DMS53 treated with DMSO at 0.1 percent for 48 hours (cell line): ENCODE results near the gene ALPL.
"Not testable (repeated sequence)": the region's sequence is repeated elsewhere in the genome, so short reads cannot be mapped to it uniquely, and the experiment has no call there.

Experiments used
- DNase-seq: peaks from one replicate; lab custom pipeline; 2025; ENCODE audit not compliant: unreplicated experiment; lab: John Stamatoyannopoulos, UW

Gene ALPL

DNA sequence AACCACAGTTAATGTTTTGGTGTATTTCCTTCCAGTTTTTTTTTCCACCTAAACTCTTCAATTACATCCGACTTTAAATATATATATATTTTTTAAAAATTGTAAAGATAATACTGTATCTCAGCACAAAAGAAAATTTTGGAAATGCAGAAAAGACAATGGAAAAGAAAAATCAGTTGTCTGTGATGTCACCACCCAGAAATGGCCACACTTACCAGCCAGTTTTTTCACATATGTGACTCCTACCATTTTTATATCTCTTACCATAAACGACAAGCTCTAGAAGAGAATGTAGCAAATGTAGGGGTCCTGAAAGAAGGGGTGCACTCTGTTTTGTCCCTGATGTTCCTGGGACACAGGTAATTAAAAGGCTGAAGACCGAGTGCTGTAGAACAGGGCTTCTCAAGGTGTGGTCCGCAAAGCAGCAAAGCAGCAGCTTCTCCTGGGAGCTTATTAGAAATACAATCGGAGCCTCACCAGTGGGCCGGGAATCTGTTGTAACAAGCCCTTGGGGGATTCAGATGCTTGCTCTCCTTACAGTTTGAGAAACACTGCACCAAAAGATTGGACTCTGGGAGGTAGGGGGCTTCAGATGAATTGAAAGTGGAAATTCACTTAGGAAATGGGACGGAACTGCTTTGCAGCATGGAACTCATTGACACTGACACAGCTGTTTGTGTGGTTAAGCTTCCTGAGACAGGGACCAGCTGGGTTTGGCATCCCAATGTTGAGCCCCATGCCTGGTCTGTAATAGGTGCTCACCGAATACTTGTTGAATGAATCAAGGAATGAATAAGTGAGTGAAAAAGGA is 44.1 kb downstream of the ALPL start:
- no peak for DNase-seq

DNA sequence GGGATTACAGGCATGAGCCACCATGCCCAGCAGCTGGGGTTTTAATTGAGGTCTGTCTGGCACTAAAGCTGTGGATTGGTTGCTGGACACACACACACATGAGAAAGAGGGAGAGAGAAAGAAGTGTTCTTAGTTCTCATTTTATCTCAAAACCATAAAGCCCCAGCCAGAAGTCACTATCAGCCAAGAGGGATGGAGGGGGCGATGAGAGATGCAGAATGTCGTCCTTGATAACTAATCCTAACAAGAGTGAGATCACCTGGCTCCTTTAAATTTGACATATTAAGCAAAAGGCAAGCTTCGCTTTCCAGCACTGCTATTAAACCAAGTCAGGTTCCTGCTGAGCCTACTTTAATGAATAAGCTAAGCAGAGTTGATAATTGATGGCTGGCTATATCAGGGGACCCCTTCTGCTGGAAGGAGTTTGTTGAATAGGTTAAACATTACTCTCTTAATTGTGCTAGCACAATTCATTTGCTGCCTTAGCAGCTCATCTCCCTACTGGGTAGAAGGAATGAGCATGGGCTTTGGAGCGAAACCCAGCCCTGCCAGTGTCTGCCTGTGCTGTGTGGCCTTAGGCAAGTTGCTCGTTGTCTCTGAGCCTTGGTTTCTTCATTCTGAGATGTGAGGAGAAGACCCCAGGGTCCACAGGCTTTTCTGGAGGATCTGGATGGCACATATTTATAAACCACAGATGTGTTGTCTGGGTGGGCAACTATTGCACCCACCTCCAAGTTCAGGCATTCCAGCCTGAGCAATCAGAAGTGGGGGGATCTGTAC is 50.8 kb downstream of the ALPL start:
- DNase-seq: no peak

DNA sequence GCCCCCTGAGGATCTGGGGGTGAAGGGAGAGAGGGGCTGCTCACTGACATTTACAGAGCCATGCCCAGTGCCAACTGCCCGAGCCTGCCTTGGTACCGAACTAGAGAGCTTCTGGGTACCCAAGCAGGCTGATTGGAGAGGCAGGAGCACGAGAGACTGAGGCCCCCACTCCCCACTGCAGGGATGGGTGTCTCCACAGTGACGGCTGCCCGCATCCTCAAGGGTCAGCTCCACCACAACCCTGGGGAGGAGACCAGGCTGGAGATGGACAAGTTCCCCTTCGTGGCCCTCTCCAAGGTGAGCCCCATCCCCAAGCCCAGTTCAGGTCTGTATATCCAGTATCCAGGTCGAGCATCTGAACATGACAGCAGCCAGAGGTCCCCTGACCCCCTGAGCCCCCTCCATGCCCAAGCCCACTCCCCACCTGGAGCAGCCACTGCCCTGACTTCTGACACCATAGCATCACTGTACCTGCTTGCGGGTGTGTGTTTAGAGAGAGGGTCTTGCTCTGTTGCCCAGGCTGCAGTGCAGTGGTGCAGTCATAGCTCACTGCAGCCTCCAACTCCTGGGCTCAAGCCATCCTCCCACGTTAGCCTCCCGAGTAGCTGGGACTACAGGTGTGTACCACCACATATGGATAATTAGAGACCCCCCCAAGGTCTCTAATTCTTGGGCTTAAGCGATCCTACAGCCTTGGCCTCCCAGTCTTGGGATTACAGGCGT is 51.9 kb downstream of the ALPL start:
- no peak for DNase-seq

DNA sequence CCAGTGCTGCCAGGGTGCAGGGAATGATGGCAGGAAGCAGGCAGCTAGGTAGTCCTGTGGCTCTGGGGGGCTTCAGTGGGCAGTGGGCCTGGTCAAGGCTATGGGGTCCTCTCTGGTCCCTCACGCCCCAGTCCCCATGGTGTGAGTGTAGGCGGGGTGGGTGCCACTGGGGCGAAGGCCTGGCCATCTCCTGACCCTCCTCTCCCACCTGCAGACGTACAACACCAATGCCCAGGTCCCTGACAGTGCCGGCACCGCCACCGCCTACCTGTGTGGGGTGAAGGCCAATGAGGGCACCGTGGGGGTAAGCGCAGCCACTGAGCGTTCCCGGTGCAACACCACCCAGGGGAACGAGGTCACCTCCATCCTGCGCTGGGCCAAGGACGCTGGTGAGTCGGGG is 53.7 kb downstream of the ALPL start:
- DNase-seq: no peak

GRCh38 chr1:21563971-21564370 is 54.7 kb downstream of the ALPL start:
- no peak for DNase-seq

- DNase-seq: no peak
These were observed 55.4 kb downstream of the ALPL start for GRCh38 chr1:21564521-21565095.

DNA sequence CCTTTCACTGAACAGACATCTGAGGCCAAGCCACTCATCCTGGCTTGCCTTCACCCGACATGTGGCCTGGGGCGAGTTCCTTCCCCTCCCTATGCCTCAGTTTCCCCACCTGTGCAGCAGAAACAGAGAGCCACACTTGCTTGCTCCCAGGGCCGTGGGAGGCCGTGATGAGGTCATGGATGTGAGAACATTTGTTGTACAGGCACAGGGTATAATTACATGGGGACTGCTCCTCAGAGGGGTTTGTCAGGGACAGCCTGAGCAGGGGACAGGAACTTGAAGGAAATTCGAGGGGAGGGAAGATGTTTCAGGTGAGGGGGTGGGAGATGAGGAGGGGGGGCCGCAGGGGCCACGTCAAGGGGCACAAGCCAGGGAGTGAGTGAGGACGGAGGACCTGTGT is 56.1 kb downstream of the ALPL start:
- DNase-seq: no peak

DNA sequence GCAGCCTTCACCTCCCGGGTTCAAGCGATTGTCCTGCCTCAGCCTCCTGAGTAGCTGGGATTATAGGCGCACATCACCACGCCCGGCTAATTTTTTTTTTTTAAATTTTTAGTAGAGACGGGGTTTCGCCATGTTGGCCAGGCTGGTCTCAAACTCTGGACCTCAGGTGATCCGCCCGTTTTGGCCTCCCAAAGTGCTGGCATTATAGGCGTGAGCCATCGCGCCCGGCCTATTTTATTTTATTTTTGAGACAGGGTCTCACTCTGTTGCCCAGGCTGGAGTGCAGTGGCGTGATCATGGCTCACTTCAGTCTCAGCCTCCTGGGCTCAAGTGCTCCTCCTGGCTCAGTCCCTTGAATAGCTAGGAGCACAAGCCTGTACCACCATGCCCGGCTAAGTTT is 57.1 kb downstream of the ALPL start:
- DNase-seq: not testable (repeated sequence)

GRCh38 chr1:21567241-21568005 is 58.2 kb downstream of the ALPL start:
- no peak for DNase-seq

DNA sequence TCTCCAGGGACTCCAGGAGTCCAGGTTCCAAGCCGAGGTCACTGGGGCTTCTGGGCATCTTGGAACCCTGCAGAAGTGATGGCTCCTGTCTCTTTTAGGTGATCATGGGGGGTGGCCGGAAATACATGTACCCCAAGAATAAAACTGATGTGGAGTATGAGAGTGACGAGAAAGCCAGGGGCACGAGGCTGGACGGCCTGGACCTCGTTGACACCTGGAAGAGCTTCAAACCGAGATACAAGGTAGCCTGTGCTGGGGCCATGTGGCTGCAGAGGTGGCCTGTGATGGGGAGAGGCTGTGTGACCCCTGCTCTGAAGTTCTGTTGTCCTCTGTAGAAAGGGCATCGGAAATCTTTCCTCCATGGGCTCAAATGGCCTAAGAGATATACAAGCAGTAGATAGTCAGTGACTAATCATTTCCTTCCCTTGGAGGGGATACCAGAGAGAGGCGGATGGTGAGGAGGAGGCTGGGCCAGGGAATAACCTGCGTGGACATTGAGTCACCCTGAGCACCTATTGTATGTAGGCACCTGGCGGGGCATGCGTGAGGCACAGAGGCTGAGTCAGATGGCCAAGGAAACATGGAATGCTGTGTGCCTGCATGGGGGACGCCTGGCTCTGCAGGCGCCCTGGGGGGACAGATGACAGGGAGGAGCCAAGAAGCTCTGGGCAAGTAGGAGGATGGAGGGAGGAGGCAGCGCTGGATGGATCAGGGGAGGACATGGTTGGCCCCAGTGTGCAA is 59.0 kb downstream of the ALPL start:
- DNase-seq: no peak

GRCh38 chr1:21568809-21569385 is 59.7 kb downstream of the ALPL start:
- DNase-seq: no peak

- DNase-seq: no peak
These were observed 60.8 kb downstream of the ALPL start for GRCh38 chr1:21569820-21570527.

DNA sequence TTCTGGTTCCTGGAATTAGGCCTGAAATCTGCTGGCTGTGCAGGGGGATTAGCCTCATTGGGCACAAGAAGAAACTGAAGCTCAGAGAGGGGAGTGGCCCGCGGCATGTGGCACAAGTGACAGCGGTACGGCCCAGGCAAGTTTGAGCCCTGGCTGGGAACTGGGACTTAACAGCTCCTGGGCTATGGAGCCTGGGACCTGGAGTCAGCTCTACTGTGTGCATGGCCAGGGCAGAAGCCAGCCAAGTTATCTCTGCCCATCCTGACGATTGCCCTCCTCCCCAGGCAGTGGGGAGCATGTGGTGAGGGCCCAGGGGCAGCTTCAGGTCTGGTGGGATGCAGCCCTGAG is 61.3 kb downstream of the ALPL start:
- no peak for DNase-seq

- no peak for DNase-seq
These were observed 61.7 kb downstream of the ALPL start for GRCh38 chr1:21570885-21571284.

GRCh38 chr1:21572221-21572620 is 63.0 kb downstream of the ALPL start:
- DNase-seq: no peak

DNA sequence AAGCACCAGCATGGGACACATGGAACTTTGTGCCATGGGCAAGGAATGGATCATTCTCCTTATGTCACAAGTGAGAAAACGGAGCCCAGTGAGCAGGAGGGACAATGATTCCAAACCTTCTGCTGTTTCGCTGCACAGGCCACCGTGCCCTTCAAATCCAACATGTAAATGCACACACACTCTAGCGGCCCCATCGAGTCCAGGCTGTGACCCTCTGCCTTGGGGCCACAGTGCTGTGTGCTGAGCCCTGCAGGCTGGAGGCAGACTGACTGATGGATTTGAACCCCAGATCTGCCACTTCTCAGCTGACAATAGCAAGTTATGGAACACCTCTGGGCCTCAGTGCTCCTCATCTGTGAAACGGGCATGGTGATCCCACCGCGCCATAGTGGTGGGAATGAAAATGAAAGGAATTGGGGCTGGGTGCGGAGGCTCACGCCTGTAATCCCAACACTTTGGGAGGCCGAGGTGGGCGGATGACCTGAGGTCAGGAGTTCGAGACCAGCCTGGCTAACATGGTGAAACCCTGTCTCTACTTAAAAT is 63.6 kb downstream of the ALPL start:
- no peak for DNase-seq

GRCh38 chr1:21573475-21573874 is 64.3 kb downstream of the ALPL start:
- DNase-seq: no peak

- DNase-seq: peak; percentile 85
These were observed 64.8 kb downstream of the ALPL start for GRCh38 chr1:21573971-21574465.
